Upper lobe of left lung (tissue), 6 donors: Measurements from ENCODE around the gene OGFOD3. TPM values are rescaled to one million over a fixed set of nuclear protein-coding genes. Genes with fewer than 3 reads are reported as not detected.
A peak's percentile ranks its signal among the peaks of the same experiment; 100 is the strongest.
"Not testable (repeated sequence)": the region's sequence is repeated elsewhere in the genome, so short reads cannot be mapped to it uniquely, and the experiment has no call there.

Source experiments
- ATAC-seq, 2 donors: fragments of 200-7000 bp; cut with Tn5 transposase; one replicate each; pipeline ENCODE4 v1.9.1; 2022; ENCODE audit warnings: mild to moderate bottlenecking in 2 of 2, moderate library complexity in 2 of 2; ENCODE audit not compliant: low FRiP score in 2 of 2
- DNase-seq, 2 donors: peaks; one replicate each; pipeline ENCODE4 v3.0.0-alpha.2; 2019 to 2020
- H3K27ac ChIP-seq, 4 donors: fragments of 200-600 bp; sonication (generic); one replicate each; pipeline ENCODE4 v1.5.1; 2016 to 2019
- H3K27me3 ChIP-seq, 4 donors: fragments of 200-600 bp; sonication (generic); one replicate each; pipeline ENCODE4 v1.5.1; 2017 to 2019
- H3K36me3 ChIP-seq, 4 donors: fragments of 200-600 bp; sonication (generic); one replicate each; pipeline ENCODE4 v1.5.1; 2016 to 2019
- H3K4me1 ChIP-seq, 4 donors: fragments of 200-600 bp; sonication (generic); one replicate each; pipeline ENCODE4 v1.5.1; 2018 to 2019
- H3K4me3 ChIP-seq, 4 donors: fragments of 200-600 bp; sonication (generic); one replicate each; pipeline ENCODE4 v1.5.1; 2017 to 2019; ENCODE audit warnings: mild to moderate bottlenecking in 2 of 4, moderate library complexity in 1 of 4
- H3K9me3 ChIP-seq, 4 donors: fragments of 200-600 bp; sonication (generic); one replicate each; pipeline ENCODE4 v1.5.1; 2018 to 2019
- EP300 ChIP-seq, 4 donors: sonication (generic); formaldehyde crosslinking; IDR thresholded peaks; one replicate each; pipeline ENCODE4 v1.5.1; 2017; ENCODE audit warnings: antibody characterized with exemption in 4 of 4, control low read depth in 2 of 4
- POLR2A ChIP-seq, 4 donors: fragments of 450-650 bp; IDR thresholded peaks; one replicate each; pipeline ENCODE4 v1.5.1; 2016 to 2017; ENCODE audit warnings: antibody characterized with exemption in 4 of 4, mild to moderate bottlenecking in 2 of 4
- POLR2AphosphoS5 ChIP-seq, 2 donors: sonication (generic); formaldehyde crosslinking; IDR thresholded peaks; one replicate each; pipeline ENCODE4 v1.5.1; 2017; ENCODE audit warnings: antibody characterized with exemption in 2 of 2
- WGBS, 2 donors: methylation state at CpG; one replicate each; pipeline ENCODE4 v1.1.5; 2017 to 2018; 5-methylcytosine and 5-hydroxymethylcytosine counted together
- total RNA-seq, 6 donors: library from RNA; depleted of rRNA in 4 of 6; stranded (reverse); fragments of >200 nt in 4 of 6; gene quantifications; one replicate each; pipeline versions ENCODE4 v1.1.0 to v1.2.1, GENCODE V29; 2016 to 2021
- TF ChIP-seq, protein P1 (sequence below), 6 experiments: fragments of 450-650 bp in 4 of 6; fragments of 200-600 bp in 2 of 6; sonication (generic) in 2 of 6; IDR thresholded peaks; one replicate each; pipeline ENCODE4 v1.5.1; 2016 to 2019; ENCODE audit warnings: antibody characterized with exemption in 6 of 6
- donor health status: DM: no; HTN: no; CAD: no; lungs with moderate emphysema.
- donor health status: DM: no; HTN: yes; CAD: no; lungs with severe emphysema.

Gene OGFOD3
- total RNA-seq, 6 donors from 2014 or later, result 20.0 to 76.9 (median 38.2) TPM

DNA sequence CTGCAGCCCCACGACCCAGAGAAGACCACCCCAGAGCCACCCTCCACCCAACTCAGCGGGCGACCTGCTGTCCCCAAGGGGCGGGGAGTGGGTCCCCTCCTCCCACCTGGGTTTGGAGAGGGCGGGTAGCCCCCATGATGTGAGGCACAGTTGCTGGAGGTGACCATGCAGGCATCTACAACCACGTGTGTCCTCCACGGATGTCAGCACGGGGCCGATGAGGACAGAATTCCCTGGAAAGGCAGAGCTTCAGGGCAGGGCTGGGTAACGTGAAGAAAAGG is 39.7 kb downstream of the OGFOD3 start:
- H3K36me3 ChIP-seq, result no peaks in the 10 kb centered on the region
- TF ChIP-seq POLR2AphosphoS5 (IDR thresholded peaks at IDR 0.05), result no peak
- TF ChIP-seq, protein P1, sequence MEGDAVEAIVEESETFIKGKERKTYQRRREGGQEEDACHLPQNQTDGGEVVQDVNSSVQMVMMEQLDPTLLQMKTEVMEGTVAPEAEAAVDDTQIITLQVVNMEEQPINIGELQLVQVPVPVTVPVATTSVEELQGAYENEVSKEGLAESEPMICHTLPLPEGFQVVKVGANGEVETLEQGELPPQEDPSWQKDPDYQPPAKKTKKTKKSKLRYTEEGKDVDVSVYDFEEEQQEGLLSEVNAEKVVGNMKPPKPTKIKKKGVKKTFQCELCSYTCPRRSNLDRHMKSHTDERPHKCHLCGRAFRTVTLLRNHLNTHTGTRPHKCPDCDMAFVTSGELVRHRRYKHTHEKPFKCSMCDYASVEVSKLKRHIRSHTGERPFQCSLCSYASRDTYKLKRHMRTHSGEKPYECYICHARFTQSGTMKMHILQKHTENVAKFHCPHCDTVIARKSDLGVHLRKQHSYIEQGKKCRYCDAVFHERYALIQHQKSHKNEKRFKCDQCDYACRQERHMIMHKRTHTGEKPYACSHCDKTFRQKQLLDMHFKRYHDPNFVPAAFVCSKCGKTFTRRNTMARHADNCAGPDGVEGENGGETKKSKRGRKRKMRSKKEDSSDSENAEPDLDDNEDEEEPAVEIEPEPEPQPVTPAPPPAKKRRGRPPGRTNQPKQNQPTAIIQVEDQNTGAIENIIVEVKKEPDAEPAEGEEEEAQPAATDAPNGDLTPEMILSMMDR (IDR thresholded peaks at IDR 0.05), result no peak
- no peak for TF ChIP-seq EP300 (IDR thresholded peaks at IDR 0.05)
- 68 to 71% methylated on average over 9 to 10 of the region's 10 CpGs for WGBS, 2 donors
- H3K27me3 ChIP-seq, result peaks cover 0 to 25% (median 8%) of the 10 kb centered on the region in 4 donors
- DNase-seq, result no peak
- H3K4me1 ChIP-seq, result peaks cover 0 to 10% (median 0%) of the 10 kb centered on the region in 4 donors
- H3K4me3 ChIP-seq, result no peak overlapping the region
- no peak overlapping the region for H3K27ac ChIP-seq
- no peak for ATAC-seq
- no peaks in the 10 kb centered on the region for H3K9me3 ChIP-seq

DNA sequence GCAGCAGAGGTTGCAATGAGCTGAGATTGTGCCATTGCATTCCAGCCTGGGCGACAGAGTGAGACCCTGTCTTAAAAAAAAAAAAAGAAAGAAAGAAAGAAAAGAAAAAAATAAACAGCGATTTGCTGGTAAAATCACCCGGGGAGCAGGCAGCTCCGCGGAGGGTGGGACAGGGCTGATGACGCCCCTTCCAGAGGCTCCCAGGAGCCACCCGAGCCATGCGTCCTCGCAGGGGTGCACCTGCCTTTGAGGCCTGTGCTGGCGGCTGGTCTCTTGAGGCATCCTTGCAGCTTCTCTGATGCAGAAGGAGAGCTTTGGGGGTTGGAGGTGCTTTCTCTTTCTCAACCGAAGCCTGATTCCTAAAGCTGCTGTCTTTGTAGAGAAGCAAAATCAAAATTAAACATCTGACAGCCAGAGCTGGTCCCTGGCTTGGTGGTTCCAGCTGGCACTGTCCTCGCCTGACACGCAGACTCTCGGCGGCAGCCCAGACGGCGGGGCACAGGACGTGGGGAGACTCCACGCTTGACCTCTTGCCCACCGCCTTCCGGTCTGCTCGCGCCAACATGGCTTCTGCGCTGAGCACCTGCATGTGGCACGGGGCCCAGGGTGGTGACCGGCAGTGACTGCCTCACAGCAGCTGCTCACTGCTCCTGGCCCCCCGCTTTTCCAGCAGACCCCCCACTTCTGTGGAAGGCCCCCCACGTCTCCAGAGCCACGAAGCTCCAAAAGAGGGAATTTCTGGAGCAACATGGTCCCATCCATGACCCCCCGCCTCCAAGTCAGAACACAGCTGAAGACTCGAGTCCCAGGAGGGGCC is 40.3 kb downstream of the OGFOD3 start:
- H3K27ac ChIP-seq, result no peak overlapping the region
- WGBS, 2 donors, result 81 to 84% methylated on average over 16 to 29 of the region's 31 CpGs
- peaks cover 0 to 25% (median 8%) of the 10 kb centered on the region in 4 donors for H3K27me3 ChIP-seq
- no peak for ATAC-seq
- TF ChIP-seq, protein P1 (IDR thresholded peaks at IDR 0.05), result no peak
- no peak for TF ChIP-seq EP300 (IDR thresholded peaks at IDR 0.05)
- no peak for TF ChIP-seq POLR2A (IDR thresholded peaks at IDR 0.05)
- TF ChIP-seq POLR2AphosphoS5 (IDR thresholded peaks at IDR 0.05), result no peak
- H3K36me3 ChIP-seq, result no peaks in the 10 kb centered on the region
- peak in 1 of 2 donors; percentile 78 for DNase-seq
- H3K4me1 ChIP-seq, result peaks cover 0 to 10% (median 0%) of the 10 kb centered on the region in 4 donors
- no peak overlapping the region for H3K4me3 ChIP-seq
- no peaks in the 10 kb centered on the region for H3K9me3 ChIP-seq

GRCh38 chr17:82377294-82377693 is 41.1 kb downstream of the OGFOD3 start:
- H3K27me3 ChIP-seq, result peaks cover 0 to 29% (median 9%) of the 10 kb centered on the region in 4 donors
- DNase-seq, H3K9me3 ChIP-seq, ATAC-seq, H3K27ac ChIP-seq, H3K4me3 ChIP-seq, H3K36me3 ChIP-seq: not testable (repeated sequence)
- WGBS, 2 donors, result 55 to 74% methylated on average over 3 of the region's 5 CpGs
- H3K4me1 ChIP-seq, result peaks cover 0 to 14% (median 3%) of the 10 kb centered on the region in 4 donors

DNA sequence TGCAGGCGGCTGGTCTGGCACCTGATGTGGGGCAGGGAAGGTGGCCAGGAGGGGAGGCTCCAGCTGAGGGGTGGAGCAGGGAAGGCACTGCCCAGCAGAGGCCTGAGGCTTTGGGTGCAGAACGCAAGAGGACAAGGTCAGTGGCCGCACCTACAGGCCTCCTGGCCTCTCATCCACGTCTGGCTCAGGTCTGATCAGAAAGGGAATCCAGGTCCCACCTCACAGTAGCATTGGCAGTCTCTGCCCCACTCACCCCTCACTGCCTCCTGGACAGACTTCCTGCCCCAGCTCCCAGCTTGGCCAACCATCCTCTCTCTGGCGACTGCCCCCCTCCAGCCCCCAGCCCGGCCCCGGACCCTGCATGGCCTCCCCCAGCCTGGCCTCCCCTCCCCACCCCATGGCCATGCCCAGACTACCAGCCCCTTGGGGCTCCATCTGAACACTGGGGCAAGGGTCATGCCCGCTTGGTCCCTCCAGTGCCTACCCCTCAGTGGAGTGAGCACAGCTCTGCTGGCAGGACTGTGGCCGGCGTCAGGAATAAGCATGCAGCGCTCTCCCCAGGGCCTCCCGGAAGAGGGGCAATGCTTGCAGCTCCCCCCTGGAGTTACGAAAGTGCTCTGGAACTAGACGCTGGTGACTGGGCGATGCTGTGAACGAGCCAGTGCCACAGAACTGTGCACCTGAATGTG is 42.2 kb downstream of the OGFOD3 start:
- Histone ChIP-seq H3K4me3 (no peak overlapping the region), H3K9me3 (no peaks in the 10 kb centered on the region), H3K27me3 (peaks cover 0 to 40% (median 18%) of the 10 kb centered on the region in 4 donors), H3K4me1 (peaks cover 8 to 24% (median 13%) of the 10 kb centered on the region in 4 donors), H3K36me3 (no peaks in the 10 kb centered on the region), H3K27ac (no peak overlapping the region)
- 73 to 74% methylated on average over 7 to 13 of the region's 16 CpGs for WGBS, 2 donors
- DNase-seq (no peak), ATAC-seq (peak; percentile 7 to 37)
- TF ChIP-seq EP300 (IDR thresholded peaks at IDR 0.05) (no peak), POLR2AphosphoS5 (IDR thresholded peaks at IDR 0.05) (no peak), POLR2A (IDR thresholded peaks at IDR 0.05) (no peak)
- TF ChIP-seq, protein P1 (IDR thresholded peaks at IDR 0.05), result no peak

DNA sequence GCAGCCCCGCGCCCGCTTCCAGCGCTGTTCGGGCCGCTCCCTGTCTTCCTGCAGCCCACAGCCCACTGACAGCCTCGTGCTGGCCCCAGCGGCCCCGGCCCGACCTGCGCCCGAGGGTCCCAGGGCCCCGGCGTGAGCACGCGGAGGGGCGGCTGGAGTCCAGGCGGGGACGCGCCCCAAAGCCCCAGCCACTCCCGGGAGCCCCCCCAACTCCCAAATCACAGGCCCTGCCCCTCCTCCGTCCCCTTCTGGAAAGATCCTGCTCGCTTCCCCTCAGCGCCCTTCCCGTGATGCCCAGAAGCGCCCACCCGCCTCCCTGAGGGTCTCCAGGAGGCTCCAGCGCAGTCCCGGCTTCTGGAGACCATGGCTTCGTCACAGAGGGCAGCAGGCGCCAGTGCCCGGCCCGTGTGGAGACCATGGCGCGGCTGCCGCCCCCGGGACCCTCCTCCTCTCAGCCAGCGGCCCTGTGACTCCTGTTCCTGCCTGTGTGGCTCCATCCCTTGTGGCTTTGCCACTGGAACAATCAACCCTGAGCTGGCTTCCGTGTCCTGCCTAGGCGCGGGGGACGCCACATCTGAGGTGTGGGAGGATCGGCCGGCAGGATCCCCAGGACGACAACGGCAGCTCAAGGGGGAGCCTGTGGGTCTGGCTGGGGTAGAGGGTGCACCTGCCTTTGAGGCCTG is 42.9 kb downstream of the OGFOD3 start:
- Histone ChIP-seq H3K9me3 (no peaks in the 10 kb centered on the region), H3K36me3 (no peaks in the 10 kb centered on the region), H3K27me3 (peaks cover 0 to 46% (median 23%) of the 10 kb centered on the region in 4 donors), H3K4me3 (no peak overlapping the region), H3K27ac (no peak overlapping the region), H3K4me1 (peaks cover 14 to 28% (median 19%) of the 10 kb centered on the region in 4 donors)
- WGBS, 2 donors, result 60% methylated on average over 44 of the region's 46 CpGs; no CpG with 5 or more reads in 1 of the 2 donors
- ATAC-seq, result no peak
- DNase-seq, result peak in 1 of 2 donors; percentile 76
- TF ChIP-seq POLR2A (IDR thresholded peaks at IDR 0.05), result no peak
- TF ChIP-seq EP300 (IDR thresholded peaks at IDR 0.05), result no peak
- no peak for TF ChIP-seq POLR2AphosphoS5 (IDR thresholded peaks at IDR 0.05)
- TF ChIP-seq, protein P1 (IDR thresholded peaks at IDR 0.05), result no peak
